SK-N-SH treated with all-trans-retinoic acid at 6 μM for 48 hours (cell line): ENCODE measurements around the gene STK39.
A peak's percentile ranks its signal among the peaks of the same experiment; 100 is the strongest.

Experiments used
- ATAC-seq: fragments of 200-7000 bp; cut with Tn5 transposase; 3 replicates; pipeline ENCODE4 v1.9.1; 2020; ENCODE audit warnings: mild to moderate bottlenecking, moderate library complexity
- BACH2 ChIP-seq: fragments of 250-450 bp; sonication (Bioruptor Pico); IDR thresholded peaks from 2 replicates; pipeline ENCODE4 v1.9.0; 2021; ENCODE audit warnings: mild to moderate bottlenecking, borderline replicate concordance
- CSDC2 ChIP-seq: fragments of 250-450 bp; sonication (Bioruptor Pico); IDR thresholded peaks from 2 replicates; pipeline ENCODE4 v1.5.0; 2020; ENCODE audit warnings: mild to moderate bottlenecking, moderate library complexity
- ESRRG ChIP-seq: fragments of 250-450 bp; sonication (Bioruptor Pico); IDR thresholded peaks from 2 replicates; pipeline ENCODE4 v1.6.1; 2021; ENCODE audit warnings: mild to moderate bottlenecking
- GLIS3 ChIP-seq: fragments of 250-450 bp; sonication (Bioruptor Pico); IDR thresholded peaks from 2 replicates; pipeline ENCODE4 v1.5.0; 2020; ENCODE audit warnings: mild to moderate bottlenecking, moderate library complexity
- ISL1 ChIP-seq: fragments of 250-450 bp; sonication (Bioruptor Pico); IDR thresholded peaks from 2 replicates; pipeline ENCODE4 v2.1.2; 2022; ENCODE audit warnings: mild to moderate bottlenecking, moderate library complexity
- OSR1 ChIP-seq: fragments of 250-450 bp; sonication (Bioruptor Pico); IDR thresholded peaks from 2 replicates; pipeline ENCODE4 v1.8.0; 2022; ENCODE audit warnings: moderate library complexity, mild to moderate bottlenecking, inconsistent platforms
- RARB ChIP-seq: fragments of 250-450 bp; sonication (Bioruptor Pico); IDR thresholded peaks from 2 replicates; pipeline ENCODE4 v1.8.0; 2021; ENCODE audit warnings: mild to moderate bottlenecking, moderate library complexity
- TCF4 ChIP-seq: fragments of 250-450 bp; sonication (Bioruptor Pico); IDR thresholded peaks from 2 replicates; pipeline ENCODE4 v1.8.0; 2021; ENCODE audit warnings: mild to moderate bottlenecking, moderate library complexity, borderline replicate concordance
- TOX ChIP-seq: fragments of 250-450 bp; sonication (Bioruptor Pico); IDR thresholded peaks from 2 replicates; pipeline ENCODE4 v1.8.0; 2021; ENCODE audit warnings: mild to moderate bottlenecking, moderate library complexity, borderline replicate concordance
- ZNF565 ChIP-seq: fragments of 450-650 bp; formaldehyde crosslinking; conservative IDR thresholded peaks from 2 replicates; pipeline ENCODE4 v1.5.0; 2020; ENCODE audit warnings: low read depth, mild to moderate bottlenecking, moderate library complexity
- ZNF70 ChIP-seq: fragments of 450-650 bp; formaldehyde crosslinking; IDR thresholded peaks from 2 replicates; pipeline ENCODE4 v1.5.0; 2020; ENCODE audit warnings: mild to moderate bottlenecking, moderate library complexity
- ZNF8 ChIP-seq: fragments of 450-650 bp; formaldehyde crosslinking; IDR thresholded peaks from 2 replicates; pipeline ENCODE4 v1.5.0; 2020; ENCODE audit warnings: mild to moderate bottlenecking, moderate library complexity
- TF ChIP-seq, protein P1 (sequence below): fragments of 250-450 bp; sonication (Bioruptor Pico); IDR thresholded peaks from 2 replicates; pipeline ENCODE4 v1.8.0; 2020; ENCODE audit warnings: mild to moderate bottlenecking, moderate library complexity, borderline replicate concordance
- TF ChIP-seq, protein P2 (sequence below): fragments of 250-450 bp; sonication (Bioruptor Pico); IDR thresholded peaks from 2 replicates; pipeline ENCODE4 v1.5.0; 2020; ENCODE audit warnings: mild to moderate bottlenecking, moderate library complexity

STK39 gene

DNA sequence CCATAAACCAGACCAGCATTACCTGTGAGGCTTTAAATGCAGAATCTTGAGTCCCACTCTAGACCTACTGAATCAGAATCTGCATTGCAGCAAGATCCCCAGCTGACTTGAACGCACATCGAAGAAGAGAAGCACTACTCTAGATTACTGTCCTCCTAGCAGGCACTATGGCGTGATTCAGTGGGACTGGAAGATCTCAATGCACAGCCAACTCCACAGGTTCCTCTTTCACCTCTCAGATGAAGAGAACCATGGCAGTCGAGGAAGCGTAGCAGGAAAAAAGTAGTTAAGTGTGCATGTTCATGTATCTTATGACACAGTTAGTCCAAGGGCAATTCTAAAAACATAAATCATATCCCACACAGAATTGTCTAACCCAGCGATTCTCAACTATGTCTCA lies 97.4 kb downstream of the STK39 start:
- ATAC-seq = no peak
- TF ChIP-seq RARB = no peak
- TF ChIP-seq, protein P1, sequence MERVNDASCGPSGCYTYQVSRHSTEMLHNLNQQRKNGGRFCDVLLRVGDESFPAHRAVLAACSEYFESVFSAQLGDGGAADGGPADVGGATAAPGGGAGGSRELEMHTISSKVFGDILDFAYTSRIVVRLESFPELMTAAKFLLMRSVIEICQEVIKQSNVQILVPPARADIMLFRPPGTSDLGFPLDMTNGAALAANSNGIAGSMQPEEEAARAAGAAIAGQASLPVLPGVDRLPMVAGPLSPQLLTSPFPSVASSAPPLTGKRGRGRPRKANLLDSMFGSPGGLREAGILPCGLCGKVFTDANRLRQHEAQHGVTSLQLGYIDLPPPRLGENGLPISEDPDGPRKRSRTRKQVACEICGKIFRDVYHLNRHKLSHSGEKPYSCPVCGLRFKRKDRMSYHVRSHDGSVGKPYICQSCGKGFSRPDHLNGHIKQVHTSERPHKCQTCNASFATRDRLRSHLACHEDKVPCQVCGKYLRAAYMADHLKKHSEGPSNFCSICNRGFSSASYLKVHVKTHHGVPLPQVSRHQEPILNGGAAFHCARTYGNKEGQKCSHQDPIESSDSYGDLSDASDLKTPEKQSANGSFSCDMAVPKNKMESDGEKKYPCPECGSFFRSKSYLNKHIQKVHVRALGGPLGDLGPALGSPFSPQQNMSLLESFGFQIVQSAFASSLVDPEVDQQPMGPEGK (CRISPR knock-in tag) = no peak
- no peak for TF ChIP-seq ESRRG (CRISPR knock-in tag)
- TF ChIP-seq, all 23 proteins: peak for 0

DNA sequence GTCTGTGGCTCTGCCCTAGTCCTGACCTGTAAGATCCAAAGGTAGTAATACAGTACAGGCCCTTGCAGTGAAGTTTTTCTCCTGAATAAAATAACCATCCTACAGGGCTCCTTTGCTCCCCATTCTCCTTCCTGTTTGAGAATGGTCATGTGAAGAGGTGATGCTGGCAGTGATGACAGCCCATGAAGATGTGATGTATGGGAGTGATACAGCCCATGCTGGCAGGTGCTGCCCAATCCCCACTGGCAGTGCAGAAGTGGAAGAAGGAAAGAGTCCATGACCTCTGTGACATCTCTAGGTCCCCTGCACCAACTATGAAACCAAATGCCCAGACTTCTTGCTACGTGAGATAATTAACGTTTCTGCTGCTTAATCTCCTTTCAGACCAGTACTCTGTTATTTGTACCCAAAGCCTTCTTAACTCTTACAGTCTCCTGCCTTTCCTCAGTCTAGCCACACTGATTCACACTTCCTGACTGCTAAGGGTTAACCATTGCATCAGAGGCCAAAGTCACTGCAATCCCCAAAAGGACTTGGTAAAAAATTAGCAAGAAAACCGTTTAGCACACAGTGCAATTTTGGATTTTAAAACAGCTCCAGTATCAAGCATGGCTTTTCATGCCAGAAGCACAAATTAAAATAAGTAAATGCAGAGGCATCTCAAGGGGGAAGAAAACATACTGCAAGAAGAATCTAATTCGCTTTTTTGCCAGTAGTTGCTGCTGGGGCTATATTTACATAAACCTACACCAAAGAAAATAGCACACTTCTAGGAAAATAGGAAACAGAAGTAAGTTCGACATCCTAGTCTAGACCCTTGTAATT lies 98.0 kb downstream of the STK39 start:
- ATAC-seq = no peak
- TF ChIP-seq GLIS3 (CRISPR knock-in tag) = no peak
- no peak for TF ChIP-seq ZNF70 (CRISPR knock-in tag)
- no peak for TF ChIP-seq CSDC2 (CRISPR knock-in tag)
- TF ChIP-seq, protein P1 (CRISPR knock-in tag) = no peak
- TF ChIP-seq, protein P2, sequence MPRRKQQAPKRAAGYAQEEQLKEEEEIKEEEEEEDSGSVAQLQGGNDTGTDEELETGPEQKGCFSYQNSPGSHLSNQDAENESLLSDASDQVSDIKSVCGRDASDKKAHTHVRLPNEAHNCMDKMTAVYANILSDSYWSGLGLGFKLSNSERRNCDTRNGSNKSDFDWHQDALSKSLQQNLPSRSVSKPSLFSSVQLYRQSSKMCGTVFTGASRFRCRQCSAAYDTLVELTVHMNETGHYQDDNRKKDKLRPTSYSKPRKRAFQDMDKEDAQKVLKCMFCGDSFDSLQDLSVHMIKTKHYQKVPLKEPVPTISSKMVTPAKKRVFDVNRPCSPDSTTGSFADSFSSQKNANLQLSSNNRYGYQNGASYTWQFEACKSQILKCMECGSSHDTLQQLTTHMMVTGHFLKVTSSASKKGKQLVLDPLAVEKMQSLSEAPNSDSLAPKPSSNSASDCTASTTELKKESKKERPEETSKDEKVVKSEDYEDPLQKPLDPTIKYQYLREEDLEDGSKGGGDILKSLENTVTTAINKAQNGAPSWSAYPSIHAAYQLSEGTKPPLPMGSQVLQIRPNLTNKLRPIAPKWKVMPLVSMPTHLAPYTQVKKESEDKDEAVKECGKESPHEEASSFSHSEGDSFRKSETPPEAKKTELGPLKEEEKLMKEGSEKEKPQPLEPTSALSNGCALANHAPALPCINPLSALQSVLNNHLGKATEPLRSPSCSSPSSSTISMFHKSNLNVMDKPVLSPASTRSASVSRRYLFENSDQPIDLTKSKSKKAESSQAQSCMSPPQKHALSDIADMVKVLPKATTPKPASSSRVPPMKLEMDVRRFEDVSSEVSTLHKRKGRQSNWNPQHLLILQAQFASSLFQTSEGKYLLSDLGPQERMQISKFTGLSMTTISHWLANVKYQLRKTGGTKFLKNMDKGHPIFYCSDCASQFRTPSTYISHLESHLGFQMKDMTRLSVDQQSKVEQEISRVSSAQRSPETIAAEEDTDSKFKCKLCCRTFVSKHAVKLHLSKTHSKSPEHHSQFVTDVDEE (CRISPR knock-in tag) = no peak

DNA sequence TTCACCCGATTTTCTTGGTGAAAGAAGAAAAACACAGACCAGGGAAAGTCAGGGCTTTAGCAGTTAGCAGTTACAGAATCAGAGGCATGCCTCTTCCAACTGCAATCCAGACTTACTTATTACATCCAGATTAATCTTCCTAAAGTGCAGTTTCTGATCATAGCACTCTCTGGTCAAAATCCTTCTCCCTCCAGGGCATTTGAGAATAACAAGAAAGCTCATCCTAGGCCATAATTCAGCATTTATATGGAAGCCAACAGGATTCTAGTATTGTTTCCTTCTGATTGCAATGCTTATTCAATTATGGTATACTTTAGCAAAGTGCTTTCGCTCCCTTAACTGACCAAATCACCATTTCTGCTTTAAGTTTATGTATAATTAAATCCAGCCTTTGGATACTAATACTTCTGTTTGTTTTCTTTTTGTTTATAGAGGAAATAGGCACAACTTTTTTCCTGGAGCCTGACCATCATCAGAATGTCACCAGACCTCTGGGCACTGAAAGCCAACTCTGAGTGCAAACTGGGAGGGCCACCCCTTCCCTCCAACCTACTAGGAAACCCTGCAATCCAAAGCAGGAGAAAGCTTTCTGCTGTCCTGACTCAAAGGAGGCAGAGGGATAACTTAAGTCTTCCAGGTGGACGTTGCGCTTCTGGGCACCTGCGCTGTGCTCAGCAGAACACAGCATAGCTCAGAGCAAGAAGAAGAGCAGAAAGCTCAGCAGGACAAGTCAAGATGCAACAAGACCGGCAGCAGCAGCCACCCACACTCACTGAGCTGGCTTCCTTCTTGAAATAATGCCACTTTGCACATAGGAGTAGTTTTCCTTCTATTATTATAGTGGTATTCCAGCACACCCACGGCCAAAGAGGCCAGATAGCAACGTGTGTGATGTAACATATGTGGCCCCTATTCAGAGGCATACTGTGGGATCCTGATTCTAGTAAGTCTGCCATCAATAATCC lies 99.3 kb downstream of the STK39 start:
- no peak for TF ChIP-seq OSR1 (CRISPR knock-in tag)
- TF ChIP-seq ZNF8 (CRISPR knock-in tag) = no peak; the same call in 1 of the 2 replicates
- no peak for TF ChIP-seq ZNF565
- no peak for TF ChIP-seq BACH2 (CRISPR knock-in tag)
- peak; percentile 41 for TF ChIP-seq ISL1 (CRISPR knock-in tag)
- TF ChIP-seq ESRRG (CRISPR knock-in tag) = peak; percentile 58; the same call in 1 of the 2 replicates
- TF ChIP-seq, protein P2 (CRISPR knock-in tag) = peak; percentile 88
- no peak for TF ChIP-seq TOX (CRISPR knock-in tag)
- TF ChIP-seq TCF4 = peak; percentile 79; the same call in 1 of the 2 replicates
- peak; percentile 57; the same call in 2 of the 3 replicates for ATAC-seq
